ENCODE measurements around the gene SPART. TPM values are rescaled to one million over a fixed set of nuclear protein-coding genes. Genes with fewer than 3 reads are reported as not detected.

The SPART gene
- total RNA-seq, 1 donor from 2014 or later, result 88.5 TPM

- H3K36me3 Mint-ChIP-seq, result no peaks in the 10 kb centered on the region
- H3K27me3 Mint-ChIP-seq (ENCODE audit: low read depth), result no peaks in the 10 kb centered on the region
Measured at GRCh38 chr13:36344886-36345437, 1.2 kb downstream of the SPART start.

GRCh38 chr13:36344173-36344572 is 2.0 kb downstream of the SPART start:
- H3K4me1 Mint-ChIP-seq, result peaks cover 31% of the 10 kb centered on the region
- peak overlapping the region; percentile 94 for H3K4me3 Mint-ChIP-seq
- DNase-seq (ENCODE audit: low spot score in 2 of 2, unreplicated experiment in 2 of 2), result no peak
- H3K27me3 Mint-ChIP-seq (ENCODE audit: low read depth), result no peaks in the 10 kb centered on the region
- TF ChIP-seq, protein P1, sequence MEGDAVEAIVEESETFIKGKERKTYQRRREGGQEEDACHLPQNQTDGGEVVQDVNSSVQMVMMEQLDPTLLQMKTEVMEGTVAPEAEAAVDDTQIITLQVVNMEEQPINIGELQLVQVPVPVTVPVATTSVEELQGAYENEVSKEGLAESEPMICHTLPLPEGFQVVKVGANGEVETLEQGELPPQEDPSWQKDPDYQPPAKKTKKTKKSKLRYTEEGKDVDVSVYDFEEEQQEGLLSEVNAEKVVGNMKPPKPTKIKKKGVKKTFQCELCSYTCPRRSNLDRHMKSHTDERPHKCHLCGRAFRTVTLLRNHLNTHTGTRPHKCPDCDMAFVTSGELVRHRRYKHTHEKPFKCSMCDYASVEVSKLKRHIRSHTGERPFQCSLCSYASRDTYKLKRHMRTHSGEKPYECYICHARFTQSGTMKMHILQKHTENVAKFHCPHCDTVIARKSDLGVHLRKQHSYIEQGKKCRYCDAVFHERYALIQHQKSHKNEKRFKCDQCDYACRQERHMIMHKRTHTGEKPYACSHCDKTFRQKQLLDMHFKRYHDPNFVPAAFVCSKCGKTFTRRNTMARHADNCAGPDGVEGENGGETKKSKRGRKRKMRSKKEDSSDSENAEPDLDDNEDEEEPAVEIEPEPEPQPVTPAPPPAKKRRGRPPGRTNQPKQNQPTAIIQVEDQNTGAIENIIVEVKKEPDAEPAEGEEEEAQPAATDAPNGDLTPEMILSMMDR (IDR thresholded peaks at IDR 0.05; ENCODE audit: unreplicated experiment), result no peak
- H3K36me3 Mint-ChIP-seq, result no peaks in the 10 kb centered on the region
- H3K9me3 Mint-ChIP-seq, result no peaks in the 10 kb centered on the region
- peak overlapping the region; percentile 100 for H3K27ac Mint-ChIP-seq

More at GRCh38 chr13:36344886-36345437, 1.2 kb downstream of the SPART start:
- Mint-ChIP-seq H3K4me3 (peak overlapping the region; percentile 94), H3K4me1 (peaks cover 31% of the 10 kb centered on the region), H3K27ac (peak overlapping the region; percentile 100), H3K9me3 (no peaks in the 10 kb centered on the region)
- no peak for DNase-seq (ENCODE audit: low spot score in 2 of 2, unreplicated experiment in 2 of 2)
- TF ChIP-seq, protein P1 (IDR thresholded peaks at IDR 0.05; ENCODE audit: unreplicated experiment), result no peak

GRCh38 chr13:36343766-36344165 is 2.4 kb downstream of the SPART start:
- Mint-ChIP-seq H3K36me3 (no peaks in the 10 kb centered on the region), H3K9me3 (no peaks in the 10 kb centered on the region), H3K27me3 (ENCODE audit: low read depth) (no peaks in the 10 kb centered on the region), H3K27ac (peak overlapping the region; percentile 100), H3K4me3 (peak overlapping the region; percentile 94), H3K4me1 (peaks cover 34% of the 10 kb centered on the region)
- TF ChIP-seq, protein P1 (IDR thresholded peaks at IDR 0.05; ENCODE audit: unreplicated experiment), result no peak
- DNase-seq (ENCODE audit: low spot score in 2 of 2, unreplicated experiment in 2 of 2), result no peak

DNA sequence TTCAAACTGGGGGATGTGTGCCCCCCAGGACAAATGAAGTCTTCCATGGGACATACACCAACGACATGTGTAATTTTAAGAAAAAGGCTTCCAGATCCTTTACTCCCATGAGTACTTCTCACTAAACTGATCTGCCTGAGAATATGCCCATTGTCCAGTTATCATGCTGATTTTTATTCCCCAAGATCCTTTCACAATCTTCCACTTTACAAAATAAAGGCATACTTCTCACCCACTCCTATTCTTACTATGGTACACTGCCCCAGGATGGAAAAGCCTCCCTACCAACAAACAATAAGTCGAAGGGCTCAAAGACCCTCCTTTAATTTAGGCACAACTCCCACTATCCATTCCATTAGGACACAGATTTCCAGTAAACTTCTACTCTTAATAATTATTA is 3.5 kb downstream of the SPART start:
- Mint-ChIP-seq H3K27ac (peak overlapping the region; percentile 35), H3K36me3 (no peaks in the 10 kb centered on the region), H3K4me3 (no peak overlapping the region), H3K9me3 (no peaks in the 10 kb centered on the region), H3K4me1 (peaks cover 41% of the 10 kb centered on the region), H3K27me3 (ENCODE audit: low read depth) (no peaks in the 10 kb centered on the region)
- no peak for DNase-seq (ENCODE audit: low spot score in 2 of 2, unreplicated experiment in 2 of 2)
- TF ChIP-seq, protein P1 (IDR thresholded peaks at IDR 0.05; ENCODE audit: unreplicated experiment), result no peak

DNA sequence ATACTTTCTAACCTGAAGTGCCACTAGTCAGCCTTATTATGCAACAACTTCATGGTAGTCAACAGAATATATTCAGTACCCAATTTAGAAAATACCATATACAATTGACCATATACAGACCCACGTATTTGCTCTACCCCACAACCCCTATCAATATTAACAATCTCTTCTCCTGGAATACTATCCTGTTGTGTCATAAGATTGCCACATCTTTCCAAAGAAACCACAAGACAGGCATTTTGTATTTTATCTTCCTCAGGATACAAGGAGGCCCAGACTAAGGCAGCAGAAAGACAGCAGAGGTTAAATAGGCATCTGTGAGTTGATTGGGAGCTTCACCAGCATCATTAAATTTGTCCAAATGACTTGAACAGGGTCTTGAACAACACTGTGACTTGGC is 4.5 kb downstream of the SPART start:
- H3K27ac Mint-ChIP-seq, result no peak overlapping the region
- TF ChIP-seq, protein P1 (IDR thresholded peaks at IDR 0.05; ENCODE audit: unreplicated experiment), result no peak
- H3K4me3 Mint-ChIP-seq, result no peak overlapping the region
- peaks cover 38% of the 10 kb centered on the region for H3K4me1 Mint-ChIP-seq
- no peak for DNase-seq (ENCODE audit: low spot score in 2 of 2, unreplicated experiment in 2 of 2)
- no peaks in the 10 kb centered on the region for H3K9me3 Mint-ChIP-seq
- no peaks in the 10 kb centered on the region for H3K36me3 Mint-ChIP-seq
- no peaks in the 10 kb centered on the region for H3K27me3 Mint-ChIP-seq (ENCODE audit: low read depth)
